ENCODE results near the gene CDA.

GRCh38 chr1:20640183-20640597 is 51.3 kb downstream of the CDA start:
- peak; percentile 70 for TF ChIP-seq CTCF (tag by site-specific recombination; IDR thresholded peaks at IDR 0.05)
- TF ChIP-seq AEBP2 (tag by site-specific recombination; IDR thresholded peaks at IDR 0.05; ENCODE audit: borderline replicate concordance) = no peak
- no peak for TF ChIP-seq ZEB2 (tag by site-specific recombination; IDR thresholded peaks at IDR 0.05)
- no peak for TF ChIP-seq ZBTB17 (tag by site-specific recombination; IDR thresholded peaks at IDR 0.05)
- TF ChIP-seq TRIM28 (IDR thresholded peaks at IDR 0.05; ENCODE audit: borderline replicate concordance, low read length) = no peak
- TF ChIP-seq ZNF433 (tag by site-specific recombination; IDR thresholded peaks at IDR 0.05; ENCODE audit: low read depth) = no peak
- no peak for TF ChIP-seq ZNF639 (tag by site-specific recombination; IDR thresholded peaks at IDR 0.05)

All from HEK293 (cell line).